NCI-H1436 (cell line): ENCODE measurements around the gene ZC3H13.

ENCODE experiments used
- DNase-seq: peaks from one replicate; lab custom pipeline; 2025; lab: John Stamatoyannopoulos, UW

ZC3H13 gene

DNA sequence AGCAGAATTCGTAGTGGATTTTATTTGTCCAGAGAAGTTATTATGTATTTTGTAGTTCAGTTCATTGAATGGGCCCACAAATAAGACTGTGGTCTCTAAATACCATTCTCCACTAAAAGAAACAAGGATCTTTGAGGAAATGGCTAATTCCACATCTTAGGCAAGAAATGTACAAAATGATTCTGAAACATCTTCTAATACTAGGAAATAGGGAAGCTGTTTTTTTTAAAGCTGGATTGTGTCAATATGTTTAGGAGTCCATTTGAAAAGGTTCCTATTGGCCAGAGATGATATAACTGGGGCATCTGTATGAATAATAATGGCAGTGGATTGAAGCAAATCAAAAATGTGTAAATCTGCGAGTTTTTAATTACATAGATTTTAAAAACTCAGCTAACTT is 112.5 kb downstream of the ZC3H13 start:
- no peak for DNase-seq

DNA sequence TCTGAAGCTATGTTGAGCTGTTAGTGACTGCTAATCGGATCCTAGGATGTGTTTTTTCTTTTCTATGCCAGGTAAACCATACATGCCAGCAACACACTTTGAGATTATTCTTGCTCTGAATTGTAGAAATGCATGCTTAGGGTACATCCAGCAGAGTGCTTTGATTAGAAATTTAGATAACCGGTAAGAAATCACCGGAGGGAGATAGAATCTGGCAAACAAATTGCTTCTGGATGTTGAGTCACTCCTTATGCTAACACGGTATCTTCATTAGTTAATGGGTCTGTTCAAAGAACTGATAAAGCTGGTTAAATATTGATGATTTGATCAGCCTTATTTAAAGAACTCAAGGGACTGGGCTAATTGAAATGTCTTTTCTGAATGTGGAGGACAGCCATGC is 115.9 kb downstream of the ZC3H13 start:
- no peak for DNase-seq

DNA sequence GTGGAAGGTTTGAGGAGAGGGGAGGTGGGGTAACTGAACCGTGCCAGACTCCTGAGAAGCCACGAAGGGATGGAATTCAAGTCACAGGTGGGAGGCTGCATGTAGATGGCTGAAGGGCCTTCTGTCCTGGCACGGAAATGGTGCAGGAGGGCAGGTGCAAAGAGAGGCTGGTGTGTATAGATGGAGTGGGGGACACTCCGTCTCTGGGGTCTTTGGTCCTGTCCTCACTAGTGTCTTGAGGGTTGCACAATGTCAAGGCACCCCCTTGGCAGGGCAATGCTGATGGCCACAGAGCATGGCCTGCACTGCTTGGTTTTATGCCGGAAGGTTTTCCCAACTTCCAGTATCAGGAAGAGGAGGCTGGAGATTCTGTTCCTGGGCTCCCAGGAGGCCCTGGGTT is 118.3 kb downstream of the ZC3H13 start:
- DNase-seq = no peak

DNA sequence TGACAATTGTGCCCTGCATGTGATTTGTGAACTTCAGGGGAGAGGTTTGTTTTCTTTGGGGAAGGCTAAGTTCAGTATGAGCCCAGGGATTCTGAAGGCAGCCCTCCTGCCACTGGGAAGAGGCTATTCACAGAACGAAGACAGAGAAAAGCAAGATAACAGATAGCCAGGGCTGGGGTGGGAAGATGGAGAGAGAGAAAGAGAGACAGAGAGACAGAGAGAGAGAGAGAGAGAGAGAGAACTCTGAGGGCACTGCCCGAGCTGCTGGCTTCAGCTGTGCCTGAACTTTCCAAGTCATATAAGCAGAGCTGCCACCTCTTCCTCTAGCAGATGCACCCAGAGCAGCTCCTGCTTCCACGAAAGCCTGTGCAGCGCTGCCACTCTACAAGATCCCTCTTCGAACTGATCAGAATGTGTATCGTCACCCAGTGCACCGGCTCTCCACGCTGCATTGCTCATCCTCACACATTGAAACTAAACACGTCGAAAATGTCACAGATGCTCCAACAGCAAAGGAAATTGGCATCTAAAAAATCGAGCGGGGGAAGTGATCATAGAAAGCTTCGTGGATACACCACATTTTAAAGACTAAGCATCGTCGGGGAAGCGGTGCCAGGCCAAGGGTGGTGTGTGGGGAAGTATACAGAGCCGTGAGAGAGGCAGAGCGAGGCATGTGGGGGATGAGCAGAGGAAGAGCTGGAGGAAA is 119.2 kb downstream of the ZC3H13 start:
- DNase-seq = no peak

DNA sequence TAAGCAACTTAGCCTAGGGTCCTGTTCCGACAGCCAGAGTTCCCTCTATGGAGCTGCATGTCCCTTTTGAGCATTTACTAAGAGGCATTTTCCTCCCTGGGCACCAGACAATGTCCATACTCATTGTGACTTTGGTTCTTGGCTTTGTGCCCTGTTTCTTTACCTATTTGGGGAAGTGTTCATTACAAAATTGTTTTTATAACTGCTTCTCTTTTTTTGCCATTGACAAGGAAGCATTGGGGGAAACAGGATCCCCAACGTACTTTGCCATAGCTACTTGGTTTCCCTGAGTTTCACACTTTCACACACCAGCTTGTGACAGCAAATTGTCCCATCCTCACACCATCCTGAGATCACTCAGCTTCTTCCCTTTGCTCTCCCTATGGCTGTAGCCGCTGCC is 119.9 kb downstream of the ZC3H13 start:
- no peak for DNase-seq

DNA sequence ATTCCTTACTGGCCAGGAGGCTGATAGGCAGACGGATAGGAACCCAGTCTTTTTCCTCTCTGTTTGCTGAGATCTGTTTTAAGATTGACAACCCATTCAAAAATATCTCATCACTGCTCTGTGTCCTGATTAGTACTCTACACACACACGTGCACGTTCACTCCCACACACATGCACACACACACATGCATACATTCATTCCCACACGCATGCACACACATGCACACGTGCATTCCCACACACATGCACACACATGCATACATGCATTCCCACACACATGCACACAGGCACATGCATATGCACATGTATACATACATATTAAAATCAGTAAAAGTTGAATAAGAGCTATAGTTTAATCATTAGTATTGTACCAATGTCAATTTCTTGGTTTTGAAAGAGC is 120.4 kb downstream of the ZC3H13 start:
- DNase-seq = no peak

DNA sequence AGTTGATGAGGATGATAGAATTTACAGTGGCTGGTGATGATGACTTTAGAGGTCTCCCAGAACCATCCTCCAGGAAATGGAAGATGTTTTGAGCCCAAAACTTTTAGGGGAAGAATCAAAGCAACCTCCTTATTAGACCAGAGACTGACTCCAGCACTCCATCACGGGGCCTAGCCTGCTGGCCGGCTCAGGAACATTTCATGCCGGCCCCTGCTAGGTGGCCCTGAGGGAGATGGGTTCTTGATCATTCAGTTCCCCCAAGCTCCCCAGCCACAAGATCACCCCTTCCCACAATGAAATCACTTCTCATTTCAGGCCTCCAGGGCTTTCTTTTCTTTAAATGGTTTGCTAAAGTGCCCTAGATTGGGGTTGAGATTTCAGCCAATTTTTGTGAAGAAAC is 121.3 kb downstream of the ZC3H13 start:
- no peak for DNase-seq

DNA sequence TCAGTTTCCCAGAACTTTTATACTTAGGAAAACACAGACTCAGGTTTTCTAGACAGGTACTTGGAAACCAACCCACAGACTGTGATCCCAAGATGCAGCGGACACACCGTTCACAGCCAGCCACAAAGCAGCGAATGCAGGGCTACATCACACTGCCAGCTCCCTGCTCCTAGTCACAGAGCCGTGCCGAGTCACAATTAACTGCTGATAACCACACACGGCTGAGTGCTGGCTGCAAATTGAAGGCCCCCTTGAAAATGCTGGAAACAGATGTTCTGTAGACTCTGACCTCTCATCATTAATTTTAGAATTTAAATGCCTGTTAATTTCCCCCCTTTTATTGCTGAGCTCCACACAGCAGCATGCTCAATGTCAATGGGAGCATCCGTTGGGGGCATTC is 122.4 kb downstream of the ZC3H13 start:
- no peak for DNase-seq

DNA sequence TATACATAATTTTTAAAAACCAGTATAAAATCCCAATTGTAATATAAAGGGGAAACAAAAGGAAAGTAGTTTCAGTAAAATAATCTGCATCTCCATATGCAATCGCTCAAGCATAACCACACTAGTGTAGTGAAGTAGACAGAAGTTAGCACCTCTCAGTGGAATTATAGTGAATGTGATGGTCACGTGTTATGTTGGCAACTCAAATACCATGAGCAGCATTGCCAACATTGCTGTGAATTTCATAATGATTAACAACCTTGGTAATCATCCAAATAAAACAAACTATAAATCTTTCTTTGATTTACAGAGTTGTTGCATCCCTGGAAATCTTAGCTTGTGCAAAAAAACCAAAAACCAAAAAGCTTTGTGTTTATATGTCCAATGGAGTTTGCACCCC is 123.7 kb downstream of the ZC3H13 start:
- no peak for DNase-seq

DNA sequence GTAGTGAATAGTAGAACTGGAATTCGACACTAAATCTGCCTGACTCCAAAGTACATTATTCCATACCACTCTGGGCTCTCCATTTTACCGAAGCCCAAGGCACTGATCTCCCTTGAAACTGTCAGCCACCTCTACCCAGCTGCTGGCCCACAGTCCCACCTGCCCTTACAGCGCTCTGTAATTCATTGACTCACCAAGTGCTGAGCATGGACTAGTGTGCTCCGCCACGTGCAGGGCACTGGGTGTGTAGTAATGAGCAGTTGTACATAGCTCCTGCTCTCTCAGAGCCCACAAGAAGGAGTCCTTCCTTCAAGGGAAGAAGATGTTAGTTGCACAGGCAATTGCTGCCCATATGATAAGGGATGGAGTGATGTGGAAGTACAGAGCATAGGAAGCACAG is 124.4 kb downstream of the ZC3H13 start:
- no peak for DNase-seq

DNA sequence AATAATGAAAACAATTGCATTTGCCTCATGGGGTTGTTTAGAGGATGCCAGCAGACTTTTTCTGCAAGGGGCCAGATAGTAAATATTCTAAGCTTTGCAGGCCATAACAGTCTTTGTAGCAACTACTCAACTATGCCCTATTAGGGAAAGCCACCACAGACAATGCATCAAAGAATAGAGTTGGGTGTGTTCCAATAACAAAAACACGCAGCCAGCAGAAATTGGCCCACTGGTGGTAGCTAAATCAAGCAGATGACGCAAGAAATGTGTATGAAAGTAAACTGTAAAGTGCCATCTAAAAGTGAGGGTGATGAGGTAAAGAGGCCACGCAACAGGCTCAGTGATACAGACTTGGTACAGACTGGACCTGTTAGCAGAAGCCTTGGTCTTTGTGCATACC is 125.8 kb downstream of the ZC3H13 start:
- DNase-seq = no peak

DNA sequence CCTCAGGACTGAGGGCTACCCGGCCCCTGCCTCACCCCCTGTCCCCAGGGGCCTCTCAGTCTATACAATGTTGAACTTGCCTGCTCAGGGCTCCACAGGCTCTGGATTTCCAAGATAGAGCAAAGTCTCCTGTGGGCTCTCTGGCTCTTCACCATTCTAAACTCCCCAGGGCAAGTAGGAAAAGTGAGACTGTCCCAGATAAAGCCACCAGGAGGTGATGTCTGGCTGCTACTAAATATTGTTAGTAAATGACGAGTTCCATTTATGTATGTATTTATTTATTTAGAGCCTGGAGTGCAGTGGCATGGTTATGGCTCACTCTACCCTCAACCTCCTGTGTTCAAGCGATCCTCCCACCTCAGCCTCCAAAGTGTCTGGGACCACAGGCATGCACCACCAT is 127.4 kb downstream of the ZC3H13 start:
- no peak for DNase-seq

DNA sequence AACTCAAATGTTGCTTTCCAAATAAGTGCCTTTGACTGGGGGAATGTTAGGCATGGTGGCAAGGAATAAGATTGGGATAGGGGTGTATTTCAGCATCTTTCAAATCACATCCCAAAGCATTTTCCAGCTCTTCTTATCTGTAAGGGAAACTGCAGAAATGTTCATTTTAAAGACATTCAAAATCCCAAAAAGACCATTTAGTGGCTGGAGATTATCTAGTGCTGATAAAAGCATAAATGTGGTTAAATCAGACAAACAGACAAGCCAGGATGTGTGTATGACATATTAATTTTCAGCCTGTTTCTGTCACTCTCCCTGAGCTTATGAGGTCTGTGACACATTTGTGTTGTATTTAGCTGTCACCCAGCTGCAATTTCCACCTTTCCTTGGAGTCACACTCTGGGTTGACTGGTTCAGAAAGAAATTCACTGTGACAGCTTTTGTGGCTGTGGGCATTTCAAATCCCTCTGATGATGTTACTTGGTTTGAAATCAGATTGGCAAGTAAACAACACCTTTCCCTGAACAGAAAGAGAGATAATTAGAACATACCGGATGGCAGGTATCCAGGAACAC is 131.3 kb downstream of the ZC3H13 start:
- no peak for DNase-seq

DNA sequence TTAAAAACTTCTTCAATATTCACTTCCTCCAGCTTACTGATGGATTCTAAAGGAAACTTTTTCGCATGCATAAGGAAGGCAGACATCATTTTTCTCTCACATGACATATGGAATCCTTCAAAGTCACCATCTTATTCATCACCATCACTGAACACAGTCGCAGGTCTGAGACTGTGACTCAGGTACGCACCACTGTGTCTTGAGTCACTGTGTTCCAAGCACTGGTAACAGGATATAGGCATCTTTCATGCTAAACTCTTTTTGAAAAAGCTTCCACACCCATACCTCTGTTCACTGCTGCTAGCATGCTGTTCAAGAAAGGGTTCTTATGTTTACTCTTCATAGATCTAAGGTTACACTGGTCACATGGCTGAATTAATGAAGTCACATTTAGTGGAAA is 133.9 kb downstream of the ZC3H13 start:
- DNase-seq = no peak

DNA sequence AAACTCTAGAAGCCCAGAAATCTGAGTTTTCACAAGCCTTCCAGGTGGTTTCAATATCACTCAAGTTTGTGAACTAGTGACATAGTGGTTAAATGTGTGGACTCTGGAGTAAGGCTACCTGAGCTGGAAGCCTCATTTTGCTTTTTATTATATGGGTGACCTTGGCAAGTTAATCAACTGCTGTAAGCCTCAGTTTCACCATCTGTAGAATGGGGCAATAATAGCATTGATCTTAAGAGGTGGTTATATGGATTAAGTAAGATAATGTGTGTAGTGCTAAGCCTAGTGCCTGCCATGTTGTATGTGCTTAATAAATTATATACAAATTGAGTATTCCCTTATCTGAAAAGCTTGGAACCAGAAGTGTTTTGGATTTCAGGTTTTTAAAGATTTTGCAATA is 135.5 kb downstream of the ZC3H13 start:
- DNase-seq = no peak

DNA sequence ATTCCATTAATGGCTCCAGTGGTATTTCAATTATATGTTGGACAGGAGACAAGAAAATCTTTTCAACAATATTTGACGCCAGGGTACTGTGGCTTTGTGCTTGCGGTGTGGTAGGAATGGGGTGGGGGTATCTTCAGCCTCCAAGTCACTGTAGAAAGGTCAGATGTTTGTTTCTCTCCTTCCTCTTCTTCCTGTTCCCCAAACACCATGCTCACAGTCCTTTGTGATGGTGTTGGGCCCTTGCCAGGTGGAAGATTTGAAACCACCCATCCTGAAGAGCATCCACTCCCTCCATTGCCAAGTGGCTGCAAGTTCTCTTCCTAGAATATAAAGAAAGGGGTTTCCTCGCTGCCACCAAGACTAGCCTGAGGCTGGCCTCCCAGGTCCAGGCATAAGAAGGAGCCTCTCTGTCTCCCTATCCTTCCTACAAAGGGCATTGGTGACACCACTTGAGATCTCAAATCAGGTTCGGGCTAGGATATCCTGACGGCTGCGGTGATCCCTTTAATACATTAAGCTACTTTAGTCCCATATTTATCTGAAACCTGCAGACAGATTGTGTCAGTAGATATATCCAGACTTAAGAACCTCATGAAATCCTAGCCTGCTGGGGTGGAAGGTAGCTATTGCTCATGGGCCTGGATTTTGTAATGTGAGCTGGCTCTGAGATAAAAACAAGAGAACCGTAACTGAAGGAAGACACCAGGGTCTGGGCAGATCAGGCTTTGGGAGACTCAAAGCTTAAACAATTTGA is 136.7 kb downstream of the ZC3H13 start:
- DNase-seq = no peak

DNA sequence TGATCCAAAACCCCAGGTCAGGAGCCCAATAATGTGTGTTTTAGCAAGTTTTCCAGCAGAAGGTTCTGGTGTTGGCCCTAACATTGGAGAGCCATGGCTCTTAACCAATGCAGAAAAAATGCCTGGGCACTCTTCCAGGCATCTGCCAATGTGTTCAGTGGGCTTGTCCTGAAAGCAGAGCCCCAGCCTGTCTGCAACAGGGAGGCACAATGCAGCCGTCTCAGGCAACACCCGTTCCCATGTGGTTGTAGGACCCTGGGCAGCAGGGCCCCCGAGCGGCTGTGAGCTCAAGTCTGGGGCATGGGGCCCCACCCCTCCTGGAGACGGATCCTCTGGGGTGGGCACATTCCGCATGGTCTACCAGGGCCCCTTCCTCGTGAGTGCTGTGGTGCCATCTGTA is 142.9 kb downstream of the ZC3H13 start:
- no peak for DNase-seq

DNA sequence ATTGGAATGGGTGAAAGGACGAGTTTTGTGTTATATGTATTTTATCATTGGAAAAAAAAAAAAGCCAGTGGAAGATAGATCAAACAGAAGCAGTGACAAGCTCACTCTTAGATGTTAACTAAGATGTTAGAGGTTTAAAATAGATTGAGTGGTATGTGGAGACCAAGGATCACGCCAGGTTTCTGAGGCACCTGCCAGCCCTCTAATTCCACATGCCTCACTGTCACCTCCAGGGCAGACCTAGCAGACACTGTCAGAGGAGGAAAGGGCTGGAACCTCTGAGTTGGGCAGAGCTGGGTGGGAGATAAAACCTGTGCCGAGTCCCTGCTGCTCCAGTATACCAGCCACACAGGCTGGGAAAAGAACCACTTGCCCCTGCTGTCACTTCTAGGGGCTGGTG is 143.5 kb downstream of the ZC3H13 start:
- no peak for DNase-seq

DNA sequence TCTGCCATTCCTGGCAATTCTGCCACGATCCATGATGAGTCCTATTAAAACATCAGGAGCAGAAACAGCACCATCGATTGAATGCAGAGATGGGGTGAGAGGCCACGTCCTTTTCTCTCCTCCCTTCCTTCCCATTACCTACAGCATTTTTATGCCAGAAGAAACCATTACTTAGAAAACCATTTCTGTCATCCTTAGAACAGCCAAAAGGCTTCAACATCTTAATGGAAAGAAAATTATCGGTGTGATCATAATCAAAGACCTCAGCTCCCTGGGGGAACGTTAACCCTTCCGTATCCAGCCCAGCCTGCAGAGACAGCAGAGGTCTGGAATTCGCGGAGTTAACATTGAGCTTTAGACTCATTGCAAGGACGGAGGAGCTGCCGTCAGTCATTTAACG is 145.0 kb downstream of the ZC3H13 start:
- no peak for DNase-seq
